Neural cell (in vitro differentiated cells): Measurements from ENCODE around the gene MT1X. TPM values are rescaled to one million over a fixed set of nuclear protein-coding genes. Genes with fewer than 3 reads are reported as not detected.

ENCODE experiments used
- H2AFZ ChIP-seq: fragments of 200-600, 300-800 bp; sonication (generic), shearing (Covaris generic); 2 replicates; pipeline ENCODE4 v1.6.0; 2014; ENCODE audit warnings: low read depth, mild to moderate bottlenecking, antibody characterized with exemption, low read length, moderate library complexity
- H3F3A ChIP-seq: fragments of 200-600 bp; shearing (Covaris generic); 2 replicates; pipeline ENCODE4 v1.6.1; 2016; ENCODE audit warnings: mild to moderate bottlenecking, moderate library complexity, mixed read lengths, antibody characterized with exemption, low read length; ENCODE audit not compliant: insufficient read depth, poor library complexity, severe bottlenecking
- H3K27ac ChIP-seq: fragments of 200-600, 300-800 bp; sonication (generic), shearing (Covaris generic); 2 replicates; pipeline ENCODE4 v1.5.1; 2014; ENCODE audit warnings: mild to moderate bottlenecking, low read length, moderate library complexity
- H3K27me3 ChIP-seq: fragments of 300-800, 200-600 bp; sonication (generic), shearing (Covaris generic); 2 replicates; pipeline ENCODE4 v1.6.0; 2014; ENCODE audit warnings: mild to moderate bottlenecking, low read depth, low read length, moderate library complexity; ENCODE audit not compliant: insufficient read depth
- H3K36me3 ChIP-seq: fragments of 300-800, 200-600 bp; sonication (generic), shearing (Covaris generic); 2 replicates; pipeline ENCODE4 v1.5.1; 2014; ENCODE audit warnings: mild to moderate bottlenecking, antibody characterized with exemption, low read length, moderate library complexity; ENCODE audit not compliant: insufficient read depth
- H3K4me2 ChIP-seq: fragments of 300-800, 200-600 bp; sonication (generic), shearing (Covaris generic); 2 replicates; pipeline ENCODE4 v1.6.0; 2014; ENCODE audit warnings: mild to moderate bottlenecking, low read length
- H3K4me3 ChIP-seq: fragments of 300-800, 200-600 bp; sonication (generic), shearing (Covaris generic); 2 replicates; pipeline ENCODE4 v1.5.1; 2014; ENCODE audit warnings: mild to moderate bottlenecking, low read length, moderate library complexity
- H3K79me2 ChIP-seq: fragments of 200-600 bp; shearing (Covaris generic); replicated peaks from 2 replicates; pipeline ENCODE4 v1.6.0; 2014; ENCODE audit warnings: mild to moderate bottlenecking, low read length, moderate library complexity; ENCODE audit not compliant: insufficient read depth
- H3K9ac ChIP-seq: fragments of 300-800, 200-600 bp; sonication (generic), shearing (Covaris generic); 2 replicates; pipeline ENCODE4 v1.6.1; 2016; ENCODE audit warnings: mild to moderate bottlenecking, low read length, mixed read lengths
- H3K9me2 ChIP-seq: fragments of 200-600 bp; shearing (Covaris generic); 2 replicates; pipeline ENCODE4 v1.6.1; 2016; ENCODE audit warnings: mild to moderate bottlenecking, low read length, mixed read lengths; ENCODE audit not compliant: insufficient read depth
- H3K9me3 ChIP-seq: fragments of 200-600, 300-800 bp; sonication (generic), shearing (Covaris generic); 2 replicates; pipeline ENCODE4 v1.6.1; 2016; ENCODE audit warnings: mild to moderate bottlenecking, mixed run types, low read length, moderate library complexity, mixed read lengths
- H4K20me1 ChIP-seq: fragments of 200-600 bp; shearing (Covaris generic); 2 replicates; pipeline ENCODE4 v1.6.1; 2016; ENCODE audit warnings: mild to moderate bottlenecking, mixed run types; ENCODE audit not compliant: insufficient read depth
- EP300 ChIP-seq: fragments of 450-650 bp; conservative IDR thresholded peaks from 2 replicates; pipeline ENCODE4 v1.6.1; 2014; ENCODE audit warnings: antibody characterized with exemption, mild to moderate bottlenecking, moderate library complexity; ENCODE audit not compliant: poor library complexity, severe bottlenecking
- EZH2 ChIP-seq: fragments of 200-600, 300-800 bp; shearing (Covaris generic), sonication (generic); IDR thresholded peaks from 2 replicates; pipeline ENCODE4 v1.6.1; 2014; ENCODE audit warnings: antibody characterized with exemption, low read length, borderline replicate concordance, mild to moderate bottlenecking; ENCODE audit not compliant: insufficient read depth, poor library complexity, severe bottlenecking
- MXI1 ChIP-seq: fragments of 450-650 bp; conservative IDR thresholded peaks from 2 replicates; pipeline ENCODE4 v1.6.1; 2014; ENCODE audit warnings: antibody characterized with exemption, mild to moderate bottlenecking; ENCODE audit not compliant: poor library complexity, severe bottlenecking
- POLR2AphosphoS5 ChIP-seq: IDR thresholded peaks from 2 replicates; pipeline ENCODE4 v1.6.1; 2012
- RAD21 ChIP-seq: fragments of 450-650 bp; conservative IDR thresholded peaks from 2 replicates; pipeline ENCODE4 v1.6.1; 2014; ENCODE audit warnings: antibody characterized with exemption, mild to moderate bottlenecking, moderate library complexity
- SMC3 ChIP-seq: fragments of 450-650 bp; conservative IDR thresholded peaks from 2 replicates; pipeline ENCODE4 v1.6.1; 2014; ENCODE audit warnings: antibody characterized with exemption, mild to moderate bottlenecking, moderate library complexity; ENCODE audit not compliant: poor library complexity
- TAF1 ChIP-seq: IDR thresholded peaks from 2 replicates; pipeline ENCODE4 v1.6.1; 2012; ENCODE audit warnings: low read depth
- polyA plus RNA-seq: library from polyadenylated mRNA; depleted of rRNA; stranded (reverse); fragments of >200 nt; gene quantifications from 2 replicates; pipeline ENCODE4 v1.2.3, GENCODE V29; 2014
- TF ChIP-seq, protein P1 (sequence below): IDR thresholded peaks from 2 replicates; pipeline ENCODE4 v1.6.1; 2012; ENCODE audit warnings: borderline replicate concordance
- TF ChIP-seq, protein P2 (sequence below): fragments of 450-650 bp; IDR thresholded peaks from 2 replicates; pipeline ENCODE4 v1.5.1; 2014; ENCODE audit warnings: antibody characterized with exemption, mild to moderate bottlenecking, moderate library complexity; ENCODE audit not compliant: poor library complexity, severe bottlenecking

Gene MT1X
- polyA plus RNA-seq, 1 donor from 2014 or later, result 8.1 TPM

DNA sequence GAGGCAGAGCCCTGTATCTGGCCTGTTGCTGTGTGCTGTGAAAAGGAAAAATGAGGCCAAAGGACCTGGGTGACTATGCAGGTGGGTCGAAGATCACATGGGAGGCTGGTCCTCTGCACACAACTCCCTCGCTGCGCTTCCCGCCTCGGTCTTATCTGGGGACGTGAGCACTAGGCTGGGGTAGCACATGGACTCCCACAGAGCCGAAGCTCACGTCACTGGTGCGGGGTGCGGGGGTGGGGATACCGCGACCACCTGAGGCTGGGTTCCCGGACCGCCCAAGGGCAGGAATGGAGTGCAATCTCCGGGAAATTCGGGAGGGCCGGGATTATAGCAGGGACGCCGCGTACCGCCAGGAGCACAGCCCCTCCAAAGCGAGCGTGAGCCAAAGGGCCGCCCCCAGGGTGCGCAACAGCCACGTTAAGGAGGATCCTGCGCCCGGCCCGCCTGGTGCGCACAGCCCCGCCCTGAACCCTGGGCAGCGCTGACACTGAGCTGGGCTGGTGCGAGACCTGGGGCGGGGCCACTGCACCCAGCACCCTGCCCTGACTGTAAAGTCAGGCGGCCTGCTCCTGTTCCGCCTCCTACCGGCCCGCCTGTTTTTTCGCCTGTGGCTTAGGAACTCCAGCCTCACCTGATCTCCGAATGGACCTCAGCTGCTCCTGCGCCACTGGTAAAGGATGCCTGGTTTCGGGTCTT, 39.0 kb upstream of the MT1X start:
- H2AFZ ChIP-seq, result no peak overlapping the region

DNA sequence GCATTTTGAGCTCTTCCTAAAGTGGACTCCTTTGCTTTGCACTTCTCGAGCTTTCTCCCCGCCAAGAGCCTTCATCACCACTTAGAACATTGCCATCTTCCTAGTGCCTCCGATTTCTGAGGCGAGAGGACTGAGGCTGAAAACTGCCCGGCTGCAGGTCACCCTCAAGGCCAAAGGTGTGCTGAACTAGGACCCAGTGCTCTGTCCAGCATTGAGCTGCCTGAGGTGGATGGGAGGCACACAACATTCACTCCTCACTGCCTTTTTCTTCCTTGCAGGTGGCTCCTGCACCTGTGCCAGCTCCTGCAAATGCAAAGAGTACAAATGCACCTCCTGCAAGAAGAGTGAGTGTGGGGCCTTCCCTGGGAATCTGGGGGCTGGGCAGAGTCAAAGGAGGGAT, 38.4 kb upstream of the MT1X start:
- Histone ChIP-seq H3K4me3 (no peak overlapping the region), H3K4me2 (no peak overlapping the region), H4K20me1 (no peaks in the 10 kb centered on the region), H3K79me2 (no peaks in the 10 kb centered on the region), H3F3A (no peaks in the 10 kb centered on the region), H2AFZ (no peak overlapping the region), H3K9me3 (no peaks in the 10 kb centered on the region), H3K27ac (no peak overlapping the region), H3K36me3 (no peaks in the 10 kb centered on the region), H3K9ac (no peak overlapping the region), H3K9me2 (no peaks in the 10 kb centered on the region), H3K27me3 (peaks cover 100% of the 10 kb centered on the region)
- TF ChIP-seq SMC3, result no peak
- no peak for TF ChIP-seq MXI1
- TF ChIP-seq POLR2AphosphoS5, result no peak
- no peak for TF ChIP-seq TAF1
- no peak for TF ChIP-seq EP300
- TF ChIP-seq, protein P1, sequence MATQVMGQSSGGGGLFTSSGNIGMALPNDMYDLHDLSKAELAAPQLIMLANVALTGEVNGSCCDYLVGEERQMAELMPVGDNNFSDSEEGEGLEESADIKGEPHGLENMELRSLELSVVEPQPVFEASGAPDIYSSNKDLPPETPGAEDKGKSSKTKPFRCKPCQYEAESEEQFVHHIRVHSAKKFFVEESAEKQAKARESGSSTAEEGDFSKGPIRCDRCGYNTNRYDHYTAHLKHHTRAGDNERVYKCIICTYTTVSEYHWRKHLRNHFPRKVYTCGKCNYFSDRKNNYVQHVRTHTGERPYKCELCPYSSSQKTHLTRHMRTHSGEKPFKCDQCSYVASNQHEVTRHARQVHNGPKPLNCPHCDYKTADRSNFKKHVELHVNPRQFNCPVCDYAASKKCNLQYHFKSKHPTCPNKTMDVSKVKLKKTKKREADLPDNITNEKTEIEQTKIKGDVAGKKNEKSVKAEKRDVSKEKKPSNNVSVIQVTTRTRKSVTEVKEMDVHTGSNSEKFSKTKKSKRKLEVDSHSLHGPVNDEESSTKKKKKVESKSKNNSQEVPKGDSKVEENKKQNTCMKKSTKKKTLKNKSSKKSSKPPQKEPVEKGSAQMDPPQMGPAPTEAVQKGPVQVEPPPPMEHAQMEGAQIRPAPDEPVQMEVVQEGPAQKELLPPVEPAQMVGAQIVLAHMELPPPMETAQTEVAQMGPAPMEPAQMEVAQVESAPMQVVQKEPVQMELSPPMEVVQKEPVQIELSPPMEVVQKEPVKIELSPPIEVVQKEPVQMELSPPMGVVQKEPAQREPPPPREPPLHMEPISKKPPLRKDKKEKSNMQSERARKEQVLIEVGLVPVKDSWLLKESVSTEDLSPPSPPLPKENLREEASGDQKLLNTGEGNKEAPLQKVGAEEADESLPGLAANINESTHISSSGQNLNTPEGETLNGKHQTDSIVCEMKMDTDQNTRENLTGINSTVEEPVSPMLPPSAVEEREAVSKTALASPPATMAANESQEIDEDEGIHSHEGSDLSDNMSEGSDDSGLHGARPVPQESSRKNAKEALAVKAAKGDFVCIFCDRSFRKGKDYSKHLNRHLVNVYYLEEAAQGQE, result no peak
- TF ChIP-seq EZH2, result no peak
- TF ChIP-seq RAD21, result no peak
- TF ChIP-seq, protein P2, sequence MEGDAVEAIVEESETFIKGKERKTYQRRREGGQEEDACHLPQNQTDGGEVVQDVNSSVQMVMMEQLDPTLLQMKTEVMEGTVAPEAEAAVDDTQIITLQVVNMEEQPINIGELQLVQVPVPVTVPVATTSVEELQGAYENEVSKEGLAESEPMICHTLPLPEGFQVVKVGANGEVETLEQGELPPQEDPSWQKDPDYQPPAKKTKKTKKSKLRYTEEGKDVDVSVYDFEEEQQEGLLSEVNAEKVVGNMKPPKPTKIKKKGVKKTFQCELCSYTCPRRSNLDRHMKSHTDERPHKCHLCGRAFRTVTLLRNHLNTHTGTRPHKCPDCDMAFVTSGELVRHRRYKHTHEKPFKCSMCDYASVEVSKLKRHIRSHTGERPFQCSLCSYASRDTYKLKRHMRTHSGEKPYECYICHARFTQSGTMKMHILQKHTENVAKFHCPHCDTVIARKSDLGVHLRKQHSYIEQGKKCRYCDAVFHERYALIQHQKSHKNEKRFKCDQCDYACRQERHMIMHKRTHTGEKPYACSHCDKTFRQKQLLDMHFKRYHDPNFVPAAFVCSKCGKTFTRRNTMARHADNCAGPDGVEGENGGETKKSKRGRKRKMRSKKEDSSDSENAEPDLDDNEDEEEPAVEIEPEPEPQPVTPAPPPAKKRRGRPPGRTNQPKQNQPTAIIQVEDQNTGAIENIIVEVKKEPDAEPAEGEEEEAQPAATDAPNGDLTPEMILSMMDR, result no peak

More for the DNA sequence above, 39.0 kb upstream of the MT1X start:
- H3K79me2 ChIP-seq, result no peaks in the 10 kb centered on the region
- no peaks in the 10 kb centered on the region for H3K9me3 ChIP-seq
- TF ChIP-seq TAF1, result no peak
- TF ChIP-seq, protein P2, result no peak
- TF ChIP-seq EZH2, result no peak
- no peak for TF ChIP-seq MXI1
- H3K4me2 ChIP-seq, result no peak overlapping the region
- H3K9me2 ChIP-seq, result no peaks in the 10 kb centered on the region
- H3K27me3 ChIP-seq, result peaks cover 100% of the 10 kb centered on the region
- H3F3A ChIP-seq, result no peaks in the 10 kb centered on the region
- H3K27ac ChIP-seq, result no peak overlapping the region
- H3K4me3 ChIP-seq, result peak overlapping the region; percentile 43
- H4K20me1 ChIP-seq, result no peaks in the 10 kb centered on the region
- no peaks in the 10 kb centered on the region for H3K36me3 ChIP-seq
- no peak overlapping the region for H3K9ac ChIP-seq
